Nephron (organoid): Measurements from ENCODE around the gene PRKAA1.

Experiments
- H3K27ac Mint-ChIP-seq, 3 experiments: 2 replicates each; pipeline ENCODE4 v1.8.0; 2020; ENCODE audit warnings: mixed read lengths in 3 of 3, mild to moderate bottlenecking in 2 of 3, moderate library complexity in 1 of 3
- H3K27me3 Mint-ChIP-seq: 2 replicates; pipeline ENCODE4 v1.8.0; 2021; ENCODE audit warnings: low read depth, mild to moderate bottlenecking, moderate library complexity, mixed read lengths
- H3K36me3 Mint-ChIP-seq: 2 replicates; pipeline ENCODE4 v1.8.0; 2020; ENCODE audit warnings: low read depth, mixed read lengths
- H3K4me1 Mint-ChIP-seq: 2 replicates; pipeline ENCODE4 v1.8.0; 2020; ENCODE audit warnings: mixed read lengths
- H3K4me3 Mint-ChIP-seq, 3 experiments: 2 replicates each; pipeline ENCODE4 v1.8.0; 2020; ENCODE audit warnings: mild to moderate bottlenecking in 3 of 3, mixed read lengths in 3 of 3, moderate library complexity in 2 of 3
- H3K9me3 Mint-ChIP-seq: 2 replicates; pipeline ENCODE4 v1.8.0; 2020; ENCODE audit warnings: mixed read lengths
- CTCF ChIP-seq, 3 experiments: fragments of 200-600 bp; sonication (generic); IDR thresholded peaks; one replicate each; pipeline ENCODE4 v1.5.0; 2021; ENCODE audit warnings: antibody characterized with exemption in 3 of 3; ENCODE audit not compliant: unreplicated experiment in 3 of 3

PRKAA1 gene

GRCh38 chr5:40832345-40832744 is 34.2 kb upstream of the PRKAA1 start:
- Mint-ChIP-seq H3K4me3 (peak overlapping the region; percentile 94 to 98 (median 97)), H3K27me3 (peaks cover 2% of the 10 kb centered on the region), H3K4me1 (peaks cover 37% of the 10 kb centered on the region), H3K27ac (peak overlapping the region; percentile 98 to 99 (median 99)), H3K36me3 (peaks cover 76% of the 10 kb centered on the region), H3K9me3 (no peaks in the 10 kb centered on the region)
- TF ChIP-seq CTCF (IDR thresholded peaks at IDR 0.05; ENCODE audit: unreplicated experiment in 3 of 3): no peak

- peak overlapping the region in 1 of 3 experiments; percentile 25 for H3K27ac Mint-ChIP-seq
These were observed 33.4 kb upstream of the PRKAA1 start for GRCh38 chr5:40831346-40832210.

GRCh38 chr5:40829748-40830533 is 31.8 kb upstream of the PRKAA1 start:
- H3K27ac Mint-ChIP-seq: no peak overlapping the region
- no peak for TF ChIP-seq CTCF (IDR thresholded peaks at IDR 0.05; ENCODE audit: unreplicated experiment in 3 of 3)
- no peaks in the 10 kb centered on the region for H3K27me3 Mint-ChIP-seq
- H3K9me3 Mint-ChIP-seq: no peaks in the 10 kb centered on the region
- H3K36me3 Mint-ChIP-seq: peaks cover 96% of the 10 kb centered on the region
- no peak overlapping the region for H3K4me3 Mint-ChIP-seq
- H3K4me1 Mint-ChIP-seq: peaks cover 24% of the 10 kb centered on the region

More at GRCh38 chr5:40831346-40832210, 33.4 kb upstream of the PRKAA1 start:
- Mint-ChIP-seq H3K27me3 (no peaks in the 10 kb centered on the region), H3K9me3 (no peaks in the 10 kb centered on the region), H3K4me3 (peak overlapping the region; percentile 16 to 62 (median 52)), H3K36me3 (peaks cover 81% of the 10 kb centered on the region), H3K4me1 (peaks cover 34% of the 10 kb centered on the region)
- no peak for TF ChIP-seq CTCF (IDR thresholded peaks at IDR 0.05; ENCODE audit: unreplicated experiment in 3 of 3)

GRCh38 chr5:40828690-40829661 is 30.8 kb upstream of the PRKAA1 start:
- Mint-ChIP-seq H3K9me3 (no peaks in the 10 kb centered on the region), H3K27ac (no peak overlapping the region), H3K4me3 (no peak overlapping the region), H3K36me3 (peaks cover 89% of the 10 kb centered on the region), H3K27me3 (no peaks in the 10 kb centered on the region), H3K4me1 (peaks cover 16% of the 10 kb centered on the region)
- TF ChIP-seq CTCF (IDR thresholded peaks at IDR 0.05; ENCODE audit: unreplicated experiment in 3 of 3): no peak

- no peak overlapping the region for H3K4me3 Mint-ChIP-seq
- peaks cover 8% of the 10 kb centered on the region for H3K4me1 Mint-ChIP-seq
- peaks cover 84% of the 10 kb centered on the region for H3K36me3 Mint-ChIP-seq
- H3K27me3 Mint-ChIP-seq: no peaks in the 10 kb centered on the region
- no peak for TF ChIP-seq CTCF (IDR thresholded peaks at IDR 0.05; ENCODE audit: unreplicated experiment in 3 of 3)
- H3K9me3 Mint-ChIP-seq: no peaks in the 10 kb centered on the region
- peak overlapping the region in 1 of 3 experiments; percentile 6 for H3K27ac Mint-ChIP-seq
These were observed 30.0 kb upstream of the PRKAA1 start for GRCh38 chr5:40828021-40828631.
